Heart left ventricle (tissue), 13 donors: Measurements from ENCODE around the gene FBXL4.

Experiments
- POLR2A ChIP-seq, 2 donors: fragments of 450-650 bp; IDR thresholded peaks; one replicate each; pipeline ENCODE4 v1.6.1; 2017; ENCODE audit warnings: antibody characterized with exemption in 2 of 2, mild to moderate bottlenecking in 2 of 2, moderate library complexity in 2 of 2
- TF ChIP-seq, protein P1 (sequence below), 12 donors: fragments of 200-600 bp; sonication (generic) in 4 of 12; IDR thresholded peaks; one replicate each; pipeline versions ENCODE4 v1.5.0 to v1.8.0; 2018 to 2022; ENCODE audit warnings: antibody characterized with exemption in 12 of 12, mild to moderate bottlenecking in 5 of 12
- donor health status: ischemic (EF 13 %, LVEDD 7.1; RV severe dilation, severe dysfunction).
- donor health status: DM: no; HTN: yes; CAD: no.
- donor health status: DM: no; HTN: no; CAD: no.
- donor health status: ischemic (EF 25% LVEDD 6.9; RV normal size, moderate dysfunction).
- donor health status: ischemic (EF 25% LVEDD 5.7; RV mildly dilated, moderate dysfunction).
- donor health status: ischemic (EF 35%, LVEDD 5.7; RV mildly dilated, moderate dysfunction).
- donor health status: nonischemic (EF 11% LVEDD 7.7; RV severe dilation, severe dysfunction).
- donor health status: DM: yes; HTN: yes; CAD: no.
- donor health status: PGD.
- donor health status: ischemic (EF 29% LVEDD 5.4; RV normal size, mild dysfunction).
- donor health status: nonischemic (EF 23%, LVEDD 6.1; RV moderate dilation, normal function).

DNA sequence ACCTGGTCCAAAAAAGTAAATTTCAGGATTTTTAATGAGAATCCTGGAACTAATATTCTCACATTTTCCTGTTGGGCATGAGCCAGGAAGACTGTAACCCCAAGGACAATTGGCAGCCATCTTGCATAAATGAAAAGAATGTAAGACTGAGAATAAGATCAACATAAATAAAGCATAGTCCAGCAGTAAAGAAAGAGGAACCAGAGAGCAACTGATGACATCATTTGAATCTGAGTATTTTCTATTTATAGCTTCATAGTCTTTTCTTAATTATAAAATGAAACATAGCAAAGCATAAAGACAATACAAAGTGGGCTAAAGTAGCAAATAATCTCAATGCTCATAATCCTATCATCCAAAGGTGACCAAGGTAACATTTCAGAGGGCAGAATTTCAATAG lies 26.6 kb upstream of the FBXL4 start:
- TF ChIP-seq, protein P1, sequence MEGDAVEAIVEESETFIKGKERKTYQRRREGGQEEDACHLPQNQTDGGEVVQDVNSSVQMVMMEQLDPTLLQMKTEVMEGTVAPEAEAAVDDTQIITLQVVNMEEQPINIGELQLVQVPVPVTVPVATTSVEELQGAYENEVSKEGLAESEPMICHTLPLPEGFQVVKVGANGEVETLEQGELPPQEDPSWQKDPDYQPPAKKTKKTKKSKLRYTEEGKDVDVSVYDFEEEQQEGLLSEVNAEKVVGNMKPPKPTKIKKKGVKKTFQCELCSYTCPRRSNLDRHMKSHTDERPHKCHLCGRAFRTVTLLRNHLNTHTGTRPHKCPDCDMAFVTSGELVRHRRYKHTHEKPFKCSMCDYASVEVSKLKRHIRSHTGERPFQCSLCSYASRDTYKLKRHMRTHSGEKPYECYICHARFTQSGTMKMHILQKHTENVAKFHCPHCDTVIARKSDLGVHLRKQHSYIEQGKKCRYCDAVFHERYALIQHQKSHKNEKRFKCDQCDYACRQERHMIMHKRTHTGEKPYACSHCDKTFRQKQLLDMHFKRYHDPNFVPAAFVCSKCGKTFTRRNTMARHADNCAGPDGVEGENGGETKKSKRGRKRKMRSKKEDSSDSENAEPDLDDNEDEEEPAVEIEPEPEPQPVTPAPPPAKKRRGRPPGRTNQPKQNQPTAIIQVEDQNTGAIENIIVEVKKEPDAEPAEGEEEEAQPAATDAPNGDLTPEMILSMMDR (IDR thresholded peaks at IDR 0.05): no peak
- no peak for TF ChIP-seq POLR2A (IDR thresholded peaks at IDR 0.05)
